ENCODE measurements around the gene RING1. TPM values are rescaled to one million over a fixed set of nuclear protein-coding genes. Genes with fewer than 3 reads are reported as not detected.

RING1 gene
- total RNA-seq, 2 experiments from 2014 or later = 35.3 to 35.8 TPM

DNA sequence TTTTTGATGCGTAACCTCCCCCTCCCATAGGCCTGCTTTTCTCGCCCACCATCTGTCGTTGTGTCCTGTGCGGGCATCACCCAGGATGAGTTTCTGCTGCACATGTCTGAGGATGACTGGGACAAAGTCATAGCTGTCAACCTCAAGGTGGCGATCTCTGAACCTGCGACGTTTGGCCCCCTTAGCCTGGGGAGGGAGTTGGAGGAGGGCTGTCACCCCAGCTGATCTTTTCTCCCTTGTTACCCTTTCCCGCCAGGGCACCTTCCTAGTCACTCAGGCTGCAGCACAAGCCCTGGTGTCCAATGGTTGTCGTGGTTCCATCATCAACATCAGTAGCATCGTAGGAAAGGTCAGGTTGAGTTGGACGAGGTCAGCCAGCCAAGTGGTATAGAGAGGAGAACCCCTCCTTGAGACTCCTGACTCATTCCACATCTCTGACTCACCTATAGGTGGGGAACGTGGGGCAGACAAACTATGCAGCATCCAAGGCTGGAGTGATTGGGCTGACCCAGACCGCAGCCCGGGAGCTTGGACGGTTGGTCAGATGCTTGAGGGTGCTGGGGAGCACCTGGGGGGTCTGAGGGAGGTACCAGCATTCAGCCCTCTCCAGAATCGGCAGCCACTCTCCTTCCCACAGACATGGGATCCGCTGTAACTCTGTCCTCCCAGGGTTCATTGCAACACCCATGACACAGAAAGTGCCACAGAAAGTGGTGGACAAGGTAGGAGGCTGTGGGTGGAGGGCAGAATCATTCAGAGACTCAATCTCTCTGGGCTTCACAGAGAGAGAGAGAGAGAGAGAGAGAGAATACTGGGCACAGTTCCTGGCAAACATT lies 2.9 kb upstream of the RING1 start:
- no peaks in the 10 kb centered on the region for H3K27me3 Mint-ChIP-seq
- peaks cover 58% of the 10 kb centered on the region for H3K4me1 Mint-ChIP-seq
- H3K4me3 Mint-ChIP-seq = peak overlapping the region; percentile 98
- peaks cover 34% of the 10 kb centered on the region for H3K36me3 Mint-ChIP-seq
- H3K9me3 Mint-ChIP-seq = no peaks in the 10 kb centered on the region
- peak overlapping the region; percentile 96 for H3K27ac Mint-ChIP-seq
- peak; percentile 69 for DNase-seq

DNA sequence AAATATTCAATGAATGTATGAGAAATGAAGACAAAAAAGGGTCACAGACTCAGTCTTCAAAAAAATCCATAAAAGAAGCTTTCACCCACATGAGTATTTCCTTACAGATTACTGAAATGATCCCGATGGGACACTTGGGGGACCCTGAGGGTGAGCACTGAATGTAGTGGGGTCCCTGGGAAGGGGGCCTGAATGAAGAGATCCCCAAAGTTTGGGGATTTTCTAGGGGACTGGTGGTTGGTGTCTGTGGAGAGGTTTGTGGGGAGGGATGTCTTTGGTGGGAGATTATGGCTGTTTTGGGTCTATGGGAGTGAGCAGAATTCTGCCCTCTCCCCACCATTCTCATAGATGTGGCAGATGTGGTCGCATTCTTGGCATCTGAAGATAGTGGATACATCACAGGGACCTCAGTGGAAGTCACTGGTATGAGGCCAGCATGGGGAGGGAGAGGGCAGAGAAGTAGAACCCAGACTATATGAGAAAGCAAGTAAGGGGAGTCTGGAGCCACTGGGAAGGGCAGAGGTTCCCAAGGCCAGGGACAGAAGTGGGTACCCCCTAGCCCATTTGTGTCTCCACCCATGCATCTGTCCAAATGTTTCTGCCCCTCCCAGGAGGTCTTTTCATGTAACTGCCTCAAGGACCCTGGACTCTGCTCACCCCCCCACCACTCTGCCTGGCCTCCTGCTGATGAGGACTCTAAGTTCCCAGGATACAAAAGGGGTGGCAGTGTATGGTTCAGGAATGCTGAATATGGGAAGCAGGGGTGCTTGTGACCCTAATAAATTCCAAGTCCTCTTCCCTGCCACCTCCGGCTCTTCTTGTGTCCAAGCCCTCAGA lies 2.1 kb upstream of the RING1 start:
- Mint-ChIP-seq H3K4me3 (peak overlapping the region; percentile 98), H3K27me3 (no peaks in the 10 kb centered on the region), H3K4me1 (peaks cover 59% of the 10 kb centered on the region), H3K36me3 (peaks cover 34% of the 10 kb centered on the region), H3K9me3 (no peaks in the 10 kb centered on the region), H3K27ac (peak overlapping the region; percentile 96)
- no peak for DNase-seq

DNA sequence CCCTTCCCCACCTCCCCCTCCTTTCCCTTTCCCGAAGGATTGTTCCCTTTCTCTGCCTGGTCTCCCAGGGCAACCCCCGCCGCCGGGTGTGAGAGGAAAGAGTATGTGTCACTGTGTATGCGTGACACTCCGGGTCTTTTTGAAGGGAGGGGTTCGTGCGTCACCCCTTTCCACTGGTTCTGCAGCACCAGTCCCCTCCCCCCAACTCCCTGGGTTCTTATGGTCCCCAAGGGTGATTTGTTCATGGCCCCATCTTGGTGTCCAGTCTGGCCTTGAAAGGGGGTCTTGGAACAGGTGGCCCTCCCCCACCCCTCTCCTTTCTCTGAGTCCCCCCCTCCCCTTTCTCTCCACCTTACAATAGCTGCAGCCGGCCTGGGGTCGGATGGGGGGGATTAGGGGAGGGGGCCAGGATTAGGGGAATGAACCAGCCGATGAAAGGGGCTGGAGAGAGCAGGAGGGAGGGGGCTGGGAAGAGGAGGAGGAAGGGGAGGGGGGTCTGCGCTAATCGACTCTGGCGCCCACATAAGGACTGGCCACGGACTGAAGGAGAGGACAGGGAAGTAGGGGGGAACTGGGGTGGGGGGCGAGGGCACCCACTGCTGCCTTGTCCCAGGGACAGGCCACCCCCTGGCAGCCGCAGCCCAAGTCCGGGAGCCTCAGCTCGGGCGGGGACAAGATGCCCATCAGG lies 1.3 kb upstream of the RING1 start:
- H3K4me1 Mint-ChIP-seq = peaks cover 53% of the 10 kb centered on the region
- peaks cover 29% of the 10 kb centered on the region for H3K36me3 Mint-ChIP-seq
- H3K27ac Mint-ChIP-seq = peak overlapping the region; percentile 94
- no peaks in the 10 kb centered on the region for H3K9me3 Mint-ChIP-seq
- peak overlapping the region; percentile 85 for H3K4me3 Mint-ChIP-seq
- no peak for DNase-seq
- H3K27me3 Mint-ChIP-seq = no peaks in the 10 kb centered on the region

DNA sequence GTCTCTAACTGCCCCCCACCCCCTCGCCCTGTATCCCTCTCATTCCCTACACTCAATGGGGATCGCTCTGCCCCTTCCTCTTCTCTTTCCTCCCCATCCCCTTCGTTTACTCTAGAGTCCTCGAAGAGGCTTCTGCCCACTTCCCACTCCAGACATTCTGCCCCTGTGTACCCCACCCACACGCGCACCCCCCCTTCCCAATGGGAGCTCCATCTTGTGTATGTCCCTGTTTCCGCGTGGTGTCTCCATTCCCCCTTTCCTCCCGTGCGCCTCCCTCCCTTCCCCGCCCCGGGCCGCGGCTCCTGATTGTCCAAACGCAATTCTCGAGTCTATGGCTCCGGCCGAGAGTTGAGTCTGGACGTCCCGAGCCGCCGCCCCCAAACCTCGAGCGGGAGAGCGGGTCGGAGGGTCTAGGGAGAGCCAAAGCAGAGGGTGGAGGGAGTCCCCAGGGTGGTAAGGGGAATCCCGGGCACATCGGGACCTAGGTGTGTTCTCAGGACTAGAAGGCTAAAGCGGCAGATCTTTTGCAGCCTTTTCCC lies 679 bp upstream of the RING1 start:
- Mint-ChIP-seq H3K36me3 (peaks cover 23% of the 10 kb centered on the region), H3K4me3 (peak overlapping the region; percentile 85), H3K9me3 (no peaks in the 10 kb centered on the region), H3K4me1 (peaks cover 49% of the 10 kb centered on the region), H3K27ac (peak overlapping the region; percentile 94), H3K27me3 (no peaks in the 10 kb centered on the region)
- no peak for DNase-seq

DNA sequence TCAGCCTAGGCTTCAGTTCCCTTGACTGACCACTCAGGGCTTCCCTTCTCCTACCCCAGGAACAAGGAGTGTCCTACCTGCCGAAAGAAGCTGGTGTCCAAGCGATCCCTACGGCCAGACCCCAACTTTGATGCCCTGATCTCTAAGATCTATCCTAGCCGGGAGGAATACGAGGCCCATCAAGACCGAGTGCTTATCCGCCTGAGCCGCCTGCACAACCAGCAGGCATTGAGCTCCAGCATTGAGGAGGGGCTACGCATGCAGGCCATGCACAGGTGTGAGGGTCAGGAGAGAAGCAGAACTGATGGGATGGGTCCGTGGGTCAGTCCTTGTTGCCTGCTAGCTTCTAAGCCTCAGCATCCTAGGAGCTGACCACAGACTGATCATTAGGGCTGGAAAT lies 1.6 kb downstream of the RING1 start:
- Mint-ChIP-seq H3K27ac (no peak overlapping the region), H3K4me3 (no peak overlapping the region), H3K36me3 (peaks cover 10% of the 10 kb centered on the region), H3K9me3 (no peaks in the 10 kb centered on the region), H3K4me1 (peaks cover 53% of the 10 kb centered on the region), H3K27me3 (peaks cover 5% of the 10 kb centered on the region)
- DNase-seq = no peak

DNA sequence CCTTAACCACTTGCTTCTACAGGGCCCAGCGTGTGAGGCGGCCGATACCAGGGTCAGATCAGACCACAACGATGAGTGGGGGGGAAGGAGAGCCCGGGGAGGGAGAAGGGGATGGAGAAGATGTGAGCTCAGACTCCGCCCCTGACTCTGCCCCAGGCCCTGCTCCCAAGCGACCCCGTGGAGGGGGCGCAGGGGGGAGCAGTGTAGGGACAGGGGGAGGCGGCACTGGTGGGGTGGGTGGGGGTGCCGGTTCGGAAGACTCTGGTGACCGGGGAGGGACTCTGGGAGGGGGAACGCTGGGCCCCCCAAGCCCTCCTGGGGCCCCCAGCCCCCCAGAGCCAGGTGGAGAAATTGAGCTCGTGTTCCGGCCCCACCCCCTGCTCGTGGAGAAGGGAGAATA lies 2.8 kb downstream of the RING1 start:
- Mint-ChIP-seq H3K4me3 (no peak overlapping the region), H3K27ac (no peak overlapping the region), H3K4me1 (peaks cover 50% of the 10 kb centered on the region), H3K9me3 (no peaks in the 10 kb centered on the region), H3K27me3 (peaks cover 5% of the 10 kb centered on the region), H3K36me3 (peaks cover 9% of the 10 kb centered on the region)
- no peak for DNase-seq

DNA sequence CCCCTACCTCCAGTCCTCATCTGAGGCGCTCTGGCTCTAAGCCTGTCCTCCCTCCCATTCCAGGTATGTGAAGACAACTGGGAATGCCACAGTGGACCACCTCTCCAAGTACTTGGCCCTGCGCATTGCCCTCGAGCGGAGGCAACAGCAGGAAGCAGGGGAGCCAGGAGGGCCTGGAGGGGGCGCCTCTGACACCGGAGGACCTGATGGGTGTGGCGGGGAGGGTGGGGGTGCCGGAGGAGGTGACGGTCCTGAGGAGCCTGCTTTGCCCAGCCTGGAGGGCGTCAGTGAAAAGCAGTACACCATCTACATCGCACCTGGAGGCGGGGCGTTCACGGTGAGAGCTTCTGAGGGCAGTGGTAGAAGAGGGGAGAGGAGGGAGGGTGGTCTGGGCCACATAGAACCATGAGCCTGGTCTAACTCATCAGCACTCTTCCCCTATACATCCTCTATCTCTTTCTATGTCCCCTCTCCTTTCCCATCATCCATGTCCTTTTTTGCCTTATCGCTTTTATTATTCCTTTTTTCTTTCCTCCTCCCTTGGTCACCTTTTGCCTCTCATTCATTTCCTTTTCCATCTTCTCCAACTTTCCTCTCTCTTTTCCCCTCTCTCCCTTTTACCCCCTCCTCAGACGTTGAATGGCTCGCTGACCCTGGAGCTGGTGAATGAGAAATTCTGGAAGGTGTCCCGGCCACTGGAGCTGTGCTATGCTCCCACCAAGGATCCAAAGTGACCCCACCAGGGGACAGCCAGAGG lies 3.5 kb downstream of the RING1 start:
- H3K9me3 Mint-ChIP-seq = no peaks in the 10 kb centered on the region
- DNase-seq = no peak
- H3K36me3 Mint-ChIP-seq = peaks cover 9% of the 10 kb centered on the region
- H3K4me3 Mint-ChIP-seq = no peak overlapping the region
- no peak overlapping the region for H3K27ac Mint-ChIP-seq
- H3K27me3 Mint-ChIP-seq = peaks cover 5% of the 10 kb centered on the region
- H3K4me1 Mint-ChIP-seq = peaks cover 49% of the 10 kb centered on the region

DNA sequence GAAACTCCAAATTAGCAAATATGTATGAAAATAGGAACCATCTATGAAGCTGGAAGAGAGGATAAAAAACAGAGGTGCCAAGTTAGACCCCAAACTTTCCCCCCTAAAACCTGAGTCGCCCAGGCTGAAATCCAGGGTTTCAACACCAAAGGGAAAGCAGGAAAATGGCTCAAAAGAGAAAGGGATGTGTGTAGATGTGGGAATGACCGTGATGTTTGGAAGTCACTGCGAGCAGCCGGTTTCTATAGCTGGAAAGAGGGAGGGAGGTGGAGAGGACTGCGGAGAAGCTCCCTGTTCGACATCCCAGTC lies 4.5 kb downstream of the RING1 start:
- H3K36me3 Mint-ChIP-seq = peaks cover 9% of the 10 kb centered on the region
- DNase-seq = no peak
- H3K27ac Mint-ChIP-seq = no peak overlapping the region
- H3K9me3 Mint-ChIP-seq = no peaks in the 10 kb centered on the region
- peaks cover 5% of the 10 kb centered on the region for H3K27me3 Mint-ChIP-seq
- H3K4me3 Mint-ChIP-seq = peak overlapping the region; percentile 78
- H3K4me1 Mint-ChIP-seq = peaks cover 48% of the 10 kb centered on the region

DNA sequence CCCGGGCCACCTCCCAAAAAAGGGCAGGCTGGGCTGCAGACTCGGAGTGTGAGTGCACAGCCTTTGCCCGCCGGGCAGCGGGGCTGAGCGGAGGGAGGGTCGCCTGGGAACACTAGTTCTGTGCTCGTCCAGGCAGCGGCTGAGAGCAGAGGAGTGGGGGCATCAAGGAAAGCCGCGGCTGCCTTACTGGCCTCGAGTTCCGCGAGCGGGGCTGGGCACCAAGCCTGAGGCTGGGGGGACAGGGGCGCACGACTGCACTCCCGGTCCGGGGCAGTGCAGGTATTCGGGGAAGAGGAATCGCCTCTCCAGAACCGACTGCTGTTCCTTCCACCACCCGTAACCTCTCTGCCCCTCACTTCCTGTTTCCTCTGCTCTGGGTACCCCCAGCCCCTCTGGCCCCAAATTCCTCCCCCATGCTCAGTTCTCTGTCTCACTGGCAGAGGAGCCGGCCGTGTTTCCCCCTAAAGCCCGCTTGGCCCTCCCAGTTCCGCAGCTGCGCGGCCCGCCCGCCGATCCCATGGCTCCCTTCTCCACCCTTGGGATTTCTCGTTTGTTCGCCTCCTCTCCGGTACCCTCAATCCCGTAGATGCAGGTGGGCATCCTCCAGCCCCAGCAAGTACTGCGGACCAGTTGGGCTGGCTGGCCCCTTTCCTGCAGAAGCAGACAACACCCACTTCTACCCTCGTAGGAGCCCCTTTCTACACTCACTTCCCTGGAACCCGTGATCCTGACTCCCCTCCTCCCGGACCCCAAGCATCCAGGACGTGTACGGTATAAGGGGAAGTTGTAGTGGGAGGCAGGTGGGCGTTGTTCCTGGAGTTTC lies 5.1 kb downstream of the RING1 start:
- H3K27ac Mint-ChIP-seq = peak overlapping the region; percentile 66
- no peaks in the 10 kb centered on the region for H3K9me3 Mint-ChIP-seq
- H3K4me3 Mint-ChIP-seq = peak overlapping the region; percentile 78
- peaks cover 9% of the 10 kb centered on the region for H3K27me3 Mint-ChIP-seq
- DNase-seq = no peak
- peaks cover 51% of the 10 kb centered on the region for H3K4me1 Mint-ChIP-seq
- peaks cover 9% of the 10 kb centered on the region for H3K36me3 Mint-ChIP-seq

DNA sequence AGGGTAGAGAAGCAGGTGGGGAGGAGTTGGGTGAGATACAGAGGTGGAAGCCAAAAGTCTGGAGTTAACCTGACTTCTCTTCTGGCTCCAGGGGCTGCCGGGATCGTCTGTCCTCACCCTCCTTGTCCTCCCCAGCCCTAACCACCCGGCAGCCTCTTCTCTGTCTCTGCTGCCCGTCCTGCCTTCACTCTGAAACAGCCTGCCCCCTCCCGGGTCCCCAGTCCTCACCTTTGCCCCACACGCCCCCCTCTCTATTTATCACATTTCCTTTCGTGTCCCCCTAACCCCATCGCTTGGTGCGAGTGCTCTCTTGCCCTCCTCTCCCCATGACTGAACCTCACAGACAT lies 5.7 kb downstream of the RING1 start:
- H3K36me3 Mint-ChIP-seq = peaks cover 9% of the 10 kb centered on the region
- H3K9me3 Mint-ChIP-seq = no peaks in the 10 kb centered on the region
- peak overlapping the region; percentile 11 for H3K27ac Mint-ChIP-seq
- H3K4me3 Mint-ChIP-seq = peak overlapping the region; percentile 78
- peaks cover 9% of the 10 kb centered on the region for H3K27me3 Mint-ChIP-seq
- peaks cover 48% of the 10 kb centered on the region for H3K4me1 Mint-ChIP-seq
- no peak for DNase-seq

DNA sequence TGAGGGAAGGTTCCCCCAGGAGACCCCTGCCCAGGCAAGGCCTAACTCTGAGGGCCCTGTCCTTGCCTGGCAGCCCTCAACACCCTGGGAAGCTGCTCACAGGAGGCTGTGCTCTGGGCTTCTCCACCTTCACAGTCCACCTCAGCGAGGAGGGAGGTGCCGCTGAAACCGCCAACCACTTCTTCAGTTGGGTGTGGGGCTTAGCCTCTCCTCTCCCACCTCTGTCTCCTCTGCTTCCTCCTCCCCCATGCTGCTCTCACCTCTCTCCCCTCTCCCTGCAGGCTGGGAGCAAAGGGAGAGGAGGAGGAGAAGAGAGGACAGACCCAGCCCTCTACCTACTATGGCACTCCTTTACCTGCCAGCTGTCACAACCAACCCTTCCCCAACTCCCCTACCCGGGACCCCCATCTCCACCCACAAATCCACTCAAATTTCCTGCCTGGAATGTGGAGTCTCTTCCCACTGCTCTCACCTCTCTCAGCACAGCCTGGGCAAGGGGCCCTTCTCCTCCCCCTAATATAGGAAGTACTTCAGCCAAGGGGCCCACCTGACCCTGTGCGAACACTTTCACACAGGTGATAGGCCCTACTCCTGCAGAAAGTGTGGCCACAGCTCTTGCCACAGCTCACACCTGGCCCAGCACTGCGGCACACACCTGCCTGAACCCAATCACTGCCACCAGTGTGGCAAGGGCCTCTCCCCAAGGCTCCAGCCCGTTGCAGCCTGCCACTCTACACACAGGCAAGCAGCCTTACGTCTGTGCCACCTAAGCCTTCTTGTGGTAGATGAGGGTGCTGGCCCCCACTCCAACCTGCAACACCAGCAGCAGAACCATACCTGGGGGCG lies 7.2 kb downstream of the RING1 start:
- Mint-ChIP-seq H3K27ac (peak overlapping the region; percentile 58), H3K4me1 (peaks cover 38% of the 10 kb centered on the region), H3K4me3 (peak overlapping the region; percentile 43), H3K27me3 (peaks cover 9% of the 10 kb centered on the region), H3K36me3 (peaks cover 5% of the 10 kb centered on the region), H3K9me3 (no peaks in the 10 kb centered on the region)
- no peak for DNase-seq

DNA sequence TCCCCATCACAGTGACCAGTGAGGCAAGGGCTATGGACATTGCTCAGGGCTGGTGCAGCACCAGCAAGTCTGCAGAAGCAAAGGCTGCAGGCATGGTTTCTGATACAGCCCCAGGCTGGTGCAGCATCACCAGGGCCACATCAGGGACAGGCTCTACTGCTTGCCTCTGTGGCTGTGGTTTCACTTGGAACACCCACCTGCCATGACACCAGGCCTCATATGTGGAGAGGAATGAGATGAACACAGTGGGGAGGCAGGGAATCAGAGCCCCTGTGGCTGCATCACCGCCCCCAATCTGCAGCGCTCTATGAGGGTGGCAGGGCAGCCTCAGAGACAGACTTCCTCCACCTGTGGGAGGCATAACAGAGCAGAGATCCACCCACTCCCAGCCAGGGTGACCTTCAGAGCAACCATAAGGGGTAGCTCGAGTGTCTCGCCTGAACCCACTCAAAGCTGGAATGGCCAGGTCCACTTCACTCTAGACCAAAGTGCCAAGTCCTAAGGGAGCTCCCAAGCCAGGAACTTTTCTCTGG lies 7.9 kb downstream of the RING1 start:
- DNase-seq = no peak
- Mint-ChIP-seq H3K36me3 (peaks cover 2% of the 10 kb centered on the region), H3K4me3 (no peak overlapping the region), H3K27ac (peak overlapping the region; percentile 15), H3K9me3 (no peaks in the 10 kb centered on the region), H3K4me1 (peaks cover 38% of the 10 kb centered on the region), H3K27me3 (peaks cover 9% of the 10 kb centered on the region)

DNA sequence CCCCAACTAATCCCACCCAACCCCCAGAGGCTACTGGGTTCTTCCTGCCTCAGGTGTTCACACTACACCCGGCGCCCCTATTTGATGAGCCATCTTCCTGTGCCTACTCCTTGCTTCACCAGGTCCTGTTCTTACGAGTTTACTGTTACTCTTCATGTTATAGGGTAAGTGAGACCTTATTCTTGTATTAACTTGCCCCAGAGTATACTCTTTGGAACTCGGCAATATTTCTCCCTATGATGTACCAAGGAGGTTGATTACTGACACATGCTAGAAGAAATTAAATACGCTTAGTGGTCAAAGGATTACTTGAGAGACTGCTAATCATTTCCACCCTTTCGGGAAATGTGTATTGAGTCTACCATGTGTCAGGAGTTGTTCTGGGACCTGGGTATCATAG lies 8.9 kb downstream of the RING1 start:
- H3K4me1 Mint-ChIP-seq = peaks cover 38% of the 10 kb centered on the region
- no peak overlapping the region for H3K4me3 Mint-ChIP-seq
- peaks cover 14% of the 10 kb centered on the region for H3K27me3 Mint-ChIP-seq
- no peak for DNase-seq
- H3K36me3 Mint-ChIP-seq = peaks cover 2% of the 10 kb centered on the region
- no peak overlapping the region for H3K27ac Mint-ChIP-seq
- no peaks in the 10 kb centered on the region for H3K9me3 Mint-ChIP-seq
